ENCODE results near the gene MRPS9. TPM values are rescaled to one million over a fixed set of nuclear protein-coding genes. Genes with fewer than 3 reads are reported as not detected.
A peak's percentile ranks its signal among the peaks of the same experiment; 100 is the strongest.

The MRPS9 gene
- total and polyA plus RNA-seq, 9 of the 15 experiments (the other 6 are each of a cell fraction or from before 2014, with no cell fraction given): 46.2 to 143 (median 65.6) TPM

DNA sequence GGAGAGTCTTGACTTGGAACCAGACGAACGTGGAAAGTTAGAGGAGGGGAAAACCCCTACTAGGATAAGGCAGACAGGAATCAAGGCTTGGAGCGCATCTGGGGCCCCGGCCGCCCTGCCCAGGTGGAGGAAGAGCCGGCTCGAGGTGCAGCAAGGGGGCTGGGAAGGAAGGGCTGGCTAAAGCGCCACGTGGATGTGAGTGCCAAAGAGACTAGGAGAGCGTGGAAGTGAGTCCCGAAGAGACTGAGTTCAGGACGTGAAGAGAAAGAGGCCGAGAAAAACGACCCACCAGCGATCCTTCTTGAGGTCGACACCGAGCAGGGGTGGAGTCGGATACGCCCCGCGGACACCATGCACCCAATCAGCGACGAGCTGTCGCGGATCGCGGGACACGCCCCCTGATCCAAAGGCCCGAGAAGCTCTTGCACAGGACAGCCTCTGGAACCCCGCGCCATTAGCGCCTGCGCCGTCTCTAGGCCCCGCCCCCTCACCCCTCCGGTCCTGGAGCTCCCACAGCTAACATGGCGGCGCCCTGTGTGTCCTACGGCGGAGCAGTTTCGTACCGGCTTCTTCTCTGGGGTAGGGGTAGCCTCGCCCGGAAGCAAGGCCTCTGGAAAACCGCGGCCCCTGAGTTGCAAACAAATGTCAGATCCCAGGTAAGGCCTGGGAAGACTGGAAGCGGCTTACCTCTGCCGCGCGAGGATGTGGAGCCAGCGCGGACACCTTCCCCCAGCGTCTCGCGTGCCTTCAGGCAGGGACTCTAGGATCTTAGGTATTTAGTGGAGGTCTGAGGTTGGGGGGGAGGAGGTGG lies at the start of gene MRPS9 (continued):
- TF ChIP-seq, protein P1, sequence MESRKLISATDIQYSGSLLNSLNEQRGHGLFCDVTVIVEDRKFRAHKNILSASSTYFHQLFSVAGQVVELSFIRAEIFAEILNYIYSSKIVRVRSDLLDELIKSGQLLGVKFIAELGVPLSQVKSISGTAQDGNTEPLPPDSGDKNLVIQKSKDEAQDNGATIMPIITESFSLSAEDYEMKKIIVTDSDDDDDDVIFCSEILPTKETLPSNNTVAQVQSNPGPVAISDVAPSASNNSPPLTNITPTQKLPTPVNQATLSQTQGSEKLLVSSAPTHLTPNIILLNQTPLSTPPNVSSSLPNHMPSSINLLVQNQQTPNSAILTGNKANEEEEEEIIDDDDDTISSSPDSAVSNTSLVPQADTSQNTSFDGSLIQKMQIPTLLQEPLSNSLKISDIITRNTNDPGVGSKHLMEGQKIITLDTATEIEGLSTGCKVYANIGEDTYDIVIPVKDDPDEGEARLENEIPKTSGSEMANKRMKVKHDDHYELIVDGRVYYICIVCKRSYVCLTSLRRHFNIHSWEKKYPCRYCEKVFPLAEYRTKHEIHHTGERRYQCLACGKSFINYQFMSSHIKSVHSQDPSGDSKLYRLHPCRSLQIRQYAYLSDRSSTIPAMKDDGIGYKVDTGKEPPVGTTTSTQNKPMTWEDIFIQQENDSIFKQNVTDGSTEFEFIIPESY (CRISPR knock-in tag; IDR thresholded peaks at IDR 0.05): no peak
- TF ChIP-seq NRF1 (conservative IDR thresholded peaks at IDR 0.05 in 1 of 2, IDR thresholded peaks at IDR 0.05 in 1 of 2) (peak; percentile 89 to 91), DACH1 (IDR thresholded peaks at IDR 0.05; ENCODE audit: partially characterized antibody) (no peak), ZSCAN29 (IDR thresholded peaks at IDR 0.05) (no peak), SUPT5H (IDR thresholded peaks at IDR 0.05) (peak; percentile 92), GTF2A2 (tag; IDR thresholded peaks at IDR 0.05) (no peak), SNRNP70 (optimal IDR thresholded peaks at IDR 0.05; ENCODE audit: low read depth, low read length) (no peak), ZNF77 (CRISPR knock-in tag; IDR thresholded peaks at IDR 0.05) (no peak), POLR2AphosphoS5 (IDR thresholded peaks at IDR 0.05; ENCODE audit: control insufficient read depth, insufficient read depth, low read depth, low read length) (peak; percentile 92), ZC3H8 (IDR thresholded peaks at IDR 0.05) (no peak), TFAM (CRISPR knock-in tag; conservative IDR thresholded peaks at IDR 0.05) (no peak)
- TF ChIP-seq, protein P2, sequence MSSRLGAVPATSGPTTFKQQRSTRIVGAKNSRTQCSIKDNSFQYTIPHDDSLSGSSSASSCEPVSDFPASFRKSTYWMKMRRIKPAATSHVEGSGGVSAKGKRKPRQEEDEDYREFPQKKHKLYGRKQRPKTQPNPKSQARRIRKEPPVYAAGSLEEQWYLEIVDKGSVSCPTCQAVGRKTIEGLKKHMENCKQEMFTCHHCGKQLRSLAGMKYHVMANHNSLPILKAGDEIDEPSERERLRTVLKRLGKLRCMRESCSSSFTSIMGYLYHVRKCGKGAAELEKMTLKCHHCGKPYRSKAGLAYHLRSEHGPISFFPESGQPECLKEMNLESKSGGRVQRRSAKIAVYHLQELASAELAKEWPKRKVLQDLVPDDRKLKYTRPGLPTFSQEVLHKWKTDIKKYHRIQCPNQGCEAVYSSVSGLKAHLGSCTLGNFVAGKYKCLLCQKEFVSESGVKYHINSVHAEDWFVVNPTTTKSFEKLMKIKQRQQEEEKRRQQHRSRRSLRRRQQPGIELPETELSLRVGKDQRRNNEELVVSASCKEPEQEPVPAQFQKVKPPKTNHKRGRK (tag; IDR thresholded peaks at IDR 0.05): no peak
- TF ChIP-seq, protein P3, sequence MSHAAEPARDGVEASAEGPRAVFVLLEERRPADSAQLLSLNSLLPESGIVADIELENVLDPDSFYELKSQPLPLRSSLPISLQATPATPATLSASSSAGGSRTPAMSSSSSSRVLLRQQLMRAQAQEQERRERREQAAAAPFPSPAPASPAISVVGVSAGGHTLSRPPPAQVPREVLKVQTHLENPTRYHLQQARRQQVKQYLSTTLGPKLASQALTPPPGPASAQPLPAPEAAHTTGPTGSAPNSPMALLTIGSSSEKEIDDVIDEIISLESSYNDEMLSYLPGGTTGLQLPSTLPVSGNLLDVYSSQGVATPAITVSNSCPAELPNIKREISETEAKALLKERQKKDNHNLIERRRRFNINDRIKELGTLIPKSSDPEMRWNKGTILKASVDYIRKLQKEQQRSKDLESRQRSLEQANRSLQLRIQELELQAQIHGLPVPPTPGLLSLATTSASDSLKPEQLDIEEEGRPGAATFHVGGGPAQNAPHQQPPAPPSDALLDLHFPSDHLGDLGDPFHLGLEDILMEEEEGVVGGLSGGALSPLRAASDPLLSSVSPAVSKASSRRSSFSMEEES (CRISPR knock-in tag; IDR thresholded peaks at IDR 0.05): no peak
- TF ChIP-seq, protein P4, sequence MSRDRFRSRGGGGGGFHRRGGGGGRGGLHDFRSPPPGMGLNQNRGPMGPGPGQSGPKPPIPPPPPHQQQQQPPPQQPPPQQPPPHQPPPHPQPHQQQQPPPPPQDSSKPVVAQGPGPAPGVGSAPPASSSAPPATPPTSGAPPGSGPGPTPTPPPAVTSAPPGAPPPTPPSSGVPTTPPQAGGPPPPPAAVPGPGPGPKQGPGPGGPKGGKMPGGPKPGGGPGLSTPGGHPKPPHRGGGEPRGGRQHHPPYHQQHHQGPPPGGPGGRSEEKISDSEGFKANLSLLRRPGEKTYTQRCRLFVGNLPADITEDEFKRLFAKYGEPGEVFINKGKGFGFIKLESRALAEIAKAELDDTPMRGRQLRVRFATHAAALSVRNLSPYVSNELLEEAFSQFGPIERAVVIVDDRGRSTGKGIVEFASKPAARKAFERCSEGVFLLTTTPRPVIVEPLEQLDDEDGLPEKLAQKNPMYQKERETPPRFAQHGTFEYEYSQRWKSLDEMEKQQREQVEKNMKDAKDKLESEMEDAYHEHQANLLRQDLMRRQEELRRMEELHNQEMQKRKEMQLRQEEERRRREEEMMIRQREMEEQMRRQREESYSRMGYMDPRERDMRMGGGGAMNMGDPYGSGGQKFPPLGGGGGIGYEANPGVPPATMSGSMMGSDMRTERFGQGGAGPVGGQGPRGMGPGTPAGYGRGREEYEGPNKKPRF (IDR thresholded peaks at IDR 0.05; ENCODE audit: low read depth, low read length): no peak
- TF ChIP-seq, protein P5, sequence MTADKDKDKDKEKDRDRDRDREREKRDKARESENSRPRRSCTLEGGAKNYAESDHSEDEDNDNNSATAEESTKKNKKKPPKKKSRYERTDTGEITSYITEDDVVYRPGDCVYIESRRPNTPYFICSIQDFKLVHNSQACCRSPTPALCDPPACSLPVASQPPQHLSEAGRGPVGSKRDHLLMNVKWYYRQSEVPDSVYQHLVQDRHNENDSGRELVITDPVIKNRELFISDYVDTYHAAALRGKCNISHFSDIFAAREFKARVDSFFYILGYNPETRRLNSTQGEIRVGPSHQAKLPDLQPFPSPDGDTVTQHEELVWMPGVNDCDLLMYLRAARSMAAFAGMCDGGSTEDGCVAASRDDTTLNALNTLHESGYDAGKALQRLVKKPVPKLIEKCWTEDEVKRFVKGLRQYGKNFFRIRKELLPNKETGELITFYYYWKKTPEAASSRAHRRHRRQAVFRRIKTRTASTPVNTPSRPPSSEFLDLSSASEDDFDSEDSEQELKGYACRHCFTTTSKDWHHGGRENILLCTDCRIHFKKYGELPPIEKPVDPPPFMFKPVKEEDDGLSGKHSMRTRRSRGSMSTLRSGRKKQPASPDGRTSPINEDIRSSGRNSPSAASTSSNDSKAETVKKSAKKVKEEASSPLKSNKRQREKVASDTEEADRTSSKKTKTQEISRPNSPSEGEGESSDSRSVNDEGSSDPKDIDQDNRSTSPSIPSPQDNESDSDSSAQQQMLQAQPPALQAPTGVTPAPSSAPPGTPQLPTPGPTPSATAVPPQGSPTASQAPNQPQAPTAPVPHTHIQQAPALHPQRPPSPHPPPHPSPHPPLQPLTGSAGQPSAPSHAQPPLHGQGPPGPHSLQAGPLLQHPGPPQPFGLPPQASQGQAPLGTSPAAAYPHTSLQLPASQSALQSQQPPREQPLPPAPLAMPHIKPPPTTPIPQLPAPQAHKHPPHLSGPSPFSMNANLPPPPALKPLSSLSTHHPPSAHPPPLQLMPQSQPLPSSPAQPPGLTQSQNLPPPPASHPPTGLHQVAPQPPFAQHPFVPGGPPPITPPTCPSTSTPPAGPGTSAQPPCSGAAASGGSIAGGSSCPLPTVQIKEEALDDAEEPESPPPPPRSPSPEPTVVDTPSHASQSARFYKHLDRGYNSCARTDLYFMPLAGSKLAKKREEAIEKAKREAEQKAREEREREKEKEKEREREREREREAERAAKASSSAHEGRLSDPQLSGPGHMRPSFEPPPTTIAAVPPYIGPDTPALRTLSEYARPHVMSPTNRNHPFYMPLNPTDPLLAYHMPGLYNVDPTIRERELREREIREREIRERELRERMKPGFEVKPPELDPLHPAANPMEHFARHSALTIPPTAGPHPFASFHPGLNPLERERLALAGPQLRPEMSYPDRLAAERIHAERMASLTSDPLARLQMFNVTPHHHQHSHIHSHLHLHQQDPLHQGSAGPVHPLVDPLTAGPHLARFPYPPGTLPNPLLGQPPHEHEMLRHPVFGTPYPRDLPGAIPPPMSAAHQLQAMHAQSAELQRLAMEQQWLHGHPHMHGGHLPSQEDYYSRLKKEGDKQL (CRISPR knock-in tag; IDR thresholded peaks at IDR 0.05; ENCODE audit: borderline replicate concordance): no peak

Measured in K562 (cell line).